Eye (tissue), 1 donor: ENCODE results near the gene RGS7.

Experiments
- DNase-seq: peaks from one replicate; pipeline ENCODE4 v3.0.0-alpha.2; 2015

Gene RGS7

GRCh38 chr1:240968864-240969263 is 388.1 kb downstream of the RGS7 start:
- DNase-seq, result no peak

DNA sequence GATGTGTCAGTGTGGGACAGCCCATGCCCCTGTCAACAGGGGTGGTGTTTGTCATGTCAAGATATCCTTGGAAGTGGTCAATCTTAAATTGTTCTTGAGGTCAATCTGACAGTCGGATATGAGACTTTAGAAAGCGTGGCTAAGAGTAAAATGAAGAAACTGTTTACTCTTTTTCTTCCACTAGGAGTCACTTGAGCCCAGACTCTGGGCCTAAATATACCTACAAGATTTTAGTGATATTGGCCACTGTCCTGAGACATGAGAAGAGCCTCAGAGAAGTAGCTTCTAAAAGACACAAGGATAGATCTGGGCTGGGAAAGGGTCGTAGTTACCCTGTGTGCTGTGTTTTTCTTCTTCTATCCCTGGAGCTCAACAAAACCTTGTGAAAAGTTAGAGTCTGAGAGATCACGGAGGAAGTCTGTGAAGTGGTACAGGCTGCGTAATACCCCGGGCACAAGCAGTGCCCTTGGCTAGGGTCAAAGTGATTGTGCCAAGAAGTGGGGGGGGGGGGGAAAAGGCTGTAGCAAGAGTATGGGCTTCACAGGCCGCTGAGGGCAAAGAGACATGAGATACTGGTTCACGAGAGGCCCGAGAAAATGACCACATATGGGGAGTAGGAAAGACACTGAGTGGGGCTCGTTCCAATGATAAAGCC is 389.8 kb downstream of the RGS7 start:
- no peak for DNase-seq

DNA sequence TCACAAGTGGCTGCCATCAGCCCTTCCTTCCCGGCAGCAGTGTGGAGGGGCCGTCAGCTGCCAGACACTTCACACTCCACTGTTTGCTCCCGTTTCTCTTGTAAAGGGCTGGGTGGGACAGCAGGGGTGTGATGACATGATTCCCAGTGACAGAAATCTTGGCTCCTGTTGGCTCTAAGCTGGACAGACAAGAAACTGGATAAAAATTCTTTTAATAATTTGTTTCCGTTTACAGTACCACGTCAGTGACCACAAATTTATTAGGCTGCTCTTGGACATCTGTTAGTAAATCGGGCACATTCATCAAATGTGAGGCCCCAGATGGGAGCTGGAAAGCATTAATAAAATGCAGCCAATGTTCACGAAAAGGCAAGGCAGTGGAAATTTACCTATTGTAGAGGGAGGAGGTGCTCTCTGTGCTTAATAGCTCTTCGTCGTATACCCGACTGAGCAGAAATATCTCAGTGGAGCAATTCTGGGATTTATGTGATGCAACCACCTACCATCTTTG is 391.4 kb downstream of the RGS7 start:
- DNase-seq, result peak; percentile 62

DNA sequence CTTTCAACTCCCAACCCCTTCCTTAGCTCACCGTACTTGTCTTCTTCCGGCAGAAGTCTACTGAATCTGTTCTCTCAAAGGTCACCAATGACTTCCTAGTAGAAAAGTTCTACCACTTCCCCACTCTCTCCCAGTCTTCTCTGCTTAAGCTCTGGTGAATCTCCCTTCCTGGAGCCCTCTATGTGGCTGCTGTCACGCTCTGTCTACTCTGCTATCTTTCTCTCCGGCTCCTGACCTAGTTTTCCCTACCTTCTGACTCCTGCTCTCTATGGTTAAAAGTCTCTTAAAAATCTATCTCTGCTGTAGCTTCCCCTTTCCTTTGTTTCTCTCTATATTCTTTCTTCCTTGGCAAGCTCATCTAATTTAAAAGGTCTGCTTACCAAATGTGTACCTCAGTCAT is 394.9 kb downstream of the RGS7 start:
- no peak for DNase-seq

DNA sequence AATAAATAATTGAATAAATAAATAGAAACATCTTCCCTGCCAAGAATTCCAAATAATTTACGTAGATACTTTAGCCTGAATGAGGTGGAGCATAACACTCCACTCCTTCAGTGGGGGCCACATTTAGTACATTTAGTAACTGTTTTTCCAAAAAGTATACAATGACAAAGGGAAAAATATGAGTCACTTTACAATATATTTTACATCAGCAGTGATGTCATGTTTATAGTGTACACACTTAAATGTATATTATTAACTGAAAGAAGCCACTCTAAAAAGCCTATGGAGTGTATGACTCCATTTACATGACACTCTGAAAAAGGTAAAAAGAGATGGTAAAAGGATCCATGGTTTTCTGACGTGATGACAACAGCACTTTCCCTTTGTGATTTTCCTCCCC is 400.6 kb downstream of the RGS7 start:
- no peak for DNase-seq

GRCh38 chr1:240956020-240956419 is 401.0 kb downstream of the RGS7 start:
- DNase-seq, result no peak

GRCh38 chr1:240947438-240948224 is 409.4 kb downstream of the RGS7 start:
- no peak for DNase-seq

DNA sequence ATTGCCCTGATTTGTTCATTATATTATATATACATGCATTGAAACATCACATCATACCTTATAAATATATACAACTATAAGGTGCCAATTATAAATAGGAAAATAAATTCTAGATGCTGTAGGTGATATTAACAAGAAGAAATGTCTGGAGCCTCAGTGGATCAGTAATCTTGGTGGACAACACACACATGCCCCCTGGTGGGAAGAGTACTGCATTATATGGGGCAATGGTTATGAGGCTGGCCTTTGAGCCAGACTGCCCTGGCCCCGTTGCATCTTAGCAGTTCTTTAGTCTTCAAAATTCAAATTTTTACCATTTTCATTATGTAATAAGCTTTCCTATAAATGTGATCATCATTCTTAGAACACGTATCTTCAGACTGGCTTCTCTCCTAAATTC is 410.1 kb downstream of the RGS7 start:
- no peak for DNase-seq

DNA sequence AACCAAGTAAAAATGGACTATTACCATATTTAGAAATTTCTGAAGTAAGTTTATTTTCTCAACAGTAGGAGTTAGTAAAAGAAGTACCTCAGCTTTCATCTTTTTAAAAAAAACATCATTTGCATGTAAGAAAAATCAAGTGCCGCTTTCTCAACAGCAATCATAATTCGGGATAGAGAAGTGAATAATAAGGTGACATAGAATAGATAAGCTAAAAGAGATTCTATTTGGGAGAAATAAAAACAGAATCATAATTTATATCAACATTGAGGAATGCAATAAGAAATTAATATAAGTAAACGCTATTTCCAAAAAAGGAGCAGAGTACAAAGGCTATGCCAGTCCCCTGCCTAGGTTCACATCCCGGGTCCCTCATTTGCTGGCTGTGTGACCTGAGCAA is 414.1 kb downstream of the RGS7 start:
- DNase-seq, result no peak

GRCh38 chr1:240941701-240942370 is 415.2 kb downstream of the RGS7 start:
- no peak for DNase-seq

- DNase-seq, result no peak
These were observed 419.9 kb downstream of the RGS7 start for GRCh38 chr1:240936911-240937668.

DNA sequence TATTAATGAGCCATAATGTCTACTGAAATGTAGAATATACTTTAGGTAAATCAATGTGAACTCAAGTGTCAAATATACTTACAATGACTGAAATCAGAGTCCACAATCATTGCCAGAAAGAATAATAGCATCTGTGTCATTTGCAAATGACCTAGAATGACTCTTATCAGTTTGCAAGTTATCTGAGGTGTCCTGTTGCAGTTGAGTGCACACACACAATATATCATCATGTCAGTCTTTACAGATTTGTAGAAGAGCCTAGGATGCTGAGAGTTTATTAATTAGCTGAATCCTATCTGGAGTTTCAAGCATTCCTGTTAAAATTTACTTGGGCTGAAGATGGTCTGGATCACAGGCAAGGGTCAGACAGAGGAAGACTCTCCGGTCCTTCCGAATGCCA is 421.1 kb downstream of the RGS7 start:
- DNase-seq, result peak; percentile 57

GRCh38 chr1:240931031-240931430 is 426.0 kb downstream of the RGS7 start:
- no peak for DNase-seq

- no peak for DNase-seq
These were observed 428.7 kb downstream of the RGS7 start for GRCh38 chr1:240928265-240928664.

GRCh38 chr1:240927821-240928220 is 429.2 kb downstream of the RGS7 start:
- DNase-seq, result no peak

GRCh38 chr1:240925273-240925672 is 431.7 kb downstream of the RGS7 start:
- no peak for DNase-seq

DNA sequence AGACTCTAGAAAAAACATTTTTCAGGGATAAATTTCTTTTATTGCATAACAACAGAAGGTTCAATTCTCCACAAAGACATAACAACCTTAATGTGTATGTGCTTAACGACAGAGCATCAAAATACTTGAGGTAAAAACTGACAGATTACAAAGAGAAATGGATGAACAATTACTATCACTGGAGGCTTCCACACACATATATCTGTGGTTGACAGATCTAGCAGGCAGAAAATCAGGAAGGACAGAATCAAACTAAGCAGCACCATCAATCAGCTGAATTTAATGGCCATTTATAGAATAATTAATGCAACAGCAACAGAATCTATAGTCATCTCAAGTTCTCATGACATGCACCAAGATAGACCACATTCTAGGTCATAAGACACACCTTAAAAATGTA is 439.0 kb downstream of the RGS7 start:
- no peak for DNase-seq

DNA sequence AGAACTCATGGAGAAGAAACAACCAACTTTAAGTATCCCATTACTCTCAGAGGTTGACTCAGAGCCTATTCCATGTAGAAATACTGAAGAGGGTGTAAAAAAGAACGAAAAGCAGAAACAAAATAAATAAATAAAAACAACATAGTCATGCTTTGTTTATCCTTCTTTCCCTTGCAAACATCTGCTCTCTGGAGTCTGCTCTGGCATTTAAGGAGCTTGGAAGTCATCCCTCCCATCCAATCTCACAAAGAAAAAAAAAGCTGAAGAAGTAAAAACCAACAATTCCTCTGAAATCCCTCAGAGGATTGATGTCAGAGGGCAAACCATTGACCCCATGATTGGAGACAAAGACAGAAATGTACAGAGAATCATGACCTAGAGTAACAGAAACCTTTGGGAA is 442.5 kb downstream of the RGS7 start:
- no peak for DNase-seq

DNA sequence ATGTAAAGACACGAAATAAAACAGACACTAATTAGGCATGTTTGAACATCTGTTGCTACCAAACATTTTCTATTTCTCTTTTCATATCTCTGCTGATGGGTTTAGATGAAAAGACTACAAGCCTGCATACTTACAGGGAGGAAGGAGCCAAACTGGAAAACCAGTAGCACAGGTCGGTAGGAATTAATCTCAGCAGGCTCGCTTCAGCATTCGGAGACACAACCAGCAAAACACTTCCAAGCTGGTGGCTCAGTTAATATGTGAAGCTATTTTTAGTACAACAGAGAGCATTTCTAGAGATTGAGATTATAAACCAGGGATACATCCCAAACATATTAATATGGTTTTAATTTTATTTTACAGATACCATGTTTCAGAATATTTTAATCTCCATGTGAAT is 444.2 kb downstream of the RGS7 start:
- no peak for DNase-seq

DNA sequence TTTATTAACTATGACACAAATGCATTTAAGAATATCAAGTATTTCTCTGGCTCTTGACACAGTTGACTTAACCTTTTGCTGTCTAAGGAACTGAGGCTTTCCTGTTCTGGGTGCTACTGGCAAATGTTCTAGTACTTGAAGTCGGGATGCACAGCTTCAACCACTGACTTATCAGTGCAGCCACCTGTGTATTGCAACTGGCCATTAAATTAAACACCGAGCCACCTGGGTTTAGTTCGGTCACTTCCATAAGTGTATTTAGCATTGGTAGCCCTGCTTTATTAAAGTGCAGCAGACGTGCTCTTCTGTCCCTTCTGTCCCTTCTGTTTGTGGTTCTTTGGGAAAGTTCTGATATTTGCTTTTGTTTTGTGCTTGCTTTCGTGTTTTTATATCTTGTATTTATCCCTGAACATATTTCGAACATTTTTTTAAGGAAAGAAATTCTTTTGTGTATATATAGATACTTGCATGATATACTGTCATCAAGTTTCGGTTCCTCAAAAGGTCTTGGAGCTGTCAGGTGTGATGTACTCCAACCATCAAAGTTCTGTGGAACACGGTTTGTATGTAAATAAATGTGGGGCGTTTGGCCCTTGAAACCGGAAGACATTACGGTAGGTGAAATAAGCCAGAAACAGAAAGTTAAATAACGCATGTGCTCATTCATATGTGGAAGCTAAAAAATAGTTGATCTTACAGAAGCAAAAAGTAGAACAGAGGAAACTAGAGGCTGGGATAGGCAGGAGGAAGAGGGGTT is 447.1 kb downstream of the RGS7 start:
- DNase-seq, result no peak

DNA sequence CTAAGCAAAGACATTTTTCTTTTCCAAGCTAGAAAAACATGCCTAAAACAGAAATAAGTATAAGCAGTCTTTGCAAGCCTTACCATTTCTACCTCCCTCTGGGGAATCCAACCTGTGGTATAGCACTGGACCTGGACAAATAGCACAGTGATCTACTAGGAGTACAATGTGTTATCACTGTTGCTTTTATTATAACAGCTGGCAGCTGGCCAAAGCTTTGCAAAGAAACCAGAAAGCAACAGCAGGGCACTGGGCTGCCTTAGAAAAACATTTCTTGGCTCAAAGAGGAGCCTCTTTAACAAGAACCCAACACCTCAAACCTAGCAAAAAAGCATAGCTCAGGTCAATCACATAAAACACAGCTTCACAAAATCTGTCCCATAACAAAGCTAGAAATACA is 450.5 kb downstream of the RGS7 start:
- DNase-seq, result no peak

DNA sequence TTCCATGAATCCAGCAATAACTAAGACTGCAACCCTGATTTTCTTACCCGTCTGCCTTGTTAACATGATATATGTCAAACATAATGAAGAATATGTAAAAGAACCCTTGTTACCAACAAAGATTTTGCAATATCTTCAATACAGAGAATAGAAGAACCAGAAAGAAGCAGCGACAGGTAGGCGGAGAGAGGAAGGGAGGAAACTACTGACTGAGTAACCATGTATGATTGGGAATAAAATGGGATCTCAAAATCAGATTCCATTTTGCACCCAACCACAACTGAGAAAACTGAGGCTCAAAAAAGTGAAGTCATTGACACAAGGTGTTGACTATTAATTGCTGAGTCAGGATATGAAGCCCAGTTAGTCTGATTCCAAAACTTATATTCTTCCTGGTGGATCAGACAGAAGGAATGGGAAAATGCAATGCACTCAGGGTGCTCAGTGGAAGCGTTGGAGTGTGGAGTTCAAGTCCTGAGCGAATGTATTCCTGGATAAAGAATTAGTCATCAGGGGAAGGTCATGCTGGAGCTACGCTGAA is 451.7 kb downstream of the RGS7 start:
- no peak for DNase-seq
